H9 (cell line): ENCODE data around the gene ATP13A4. TPM values are rescaled to one million over a fixed set of nuclear protein-coding genes. Genes with fewer than 3 reads are reported as not detected.

Source experiments
- DNase-seq: peaks from one replicate; pipeline ENCODE4 v3.0.0-alpha.2; 2017
- H2AFZ ChIP-seq: one replicate; pipeline ENCODE4 v1.6.1; 2013; ENCODE audit warnings: mild to moderate bottlenecking, low read length, control low read depth, moderate library complexity
- H2AK5ac ChIP-seq: 2 replicates; pipeline ENCODE4 v1.6.1; 2013; ENCODE audit warnings: low read length, control low read depth, mixed read lengths; ENCODE audit not compliant: insufficient read length
- H2BK120ac ChIP-seq: one replicate; pipeline ENCODE4 v1.6.1; 2013; ENCODE audit warnings: low read depth, mild to moderate bottlenecking, low read length, control low read depth, inconsistent platforms; ENCODE audit not compliant: poor library complexity, severe bottlenecking
- H2BK12ac ChIP-seq: 2 replicates; pipeline ENCODE4 v1.6.1; 2013; ENCODE audit warnings: low read length, control low read depth, mixed read lengths, low read depth; ENCODE audit not compliant: insufficient read length
- H2BK15ac ChIP-seq: 2 replicates; pipeline ENCODE4 v1.6.1; 2013; ENCODE audit warnings: low read depth, low read length, control low read depth
- H2BK20ac ChIP-seq: one replicate; pipeline ENCODE4 v1.6.1; 2013; ENCODE audit warnings: low read depth, mild to moderate bottlenecking, low read length, control low read depth, inconsistent platforms; ENCODE audit not compliant: poor library complexity, severe bottlenecking
- H2BK5ac ChIP-seq: 2 replicates; pipeline ENCODE4 v1.6.1; 2013; ENCODE audit warnings: low read length, control low read depth, mixed read lengths; ENCODE audit not compliant: insufficient read length
- H3K14ac ChIP-seq: 2 replicates; pipeline ENCODE4 v1.6.1; 2013; ENCODE audit warnings: low read length, control low read depth; ENCODE audit not compliant: insufficient read depth
- H3K18ac ChIP-seq: 2 replicates; pipeline ENCODE4 v1.6.1; 2013; ENCODE audit warnings: low read depth, mild to moderate bottlenecking, mixed read lengths, low read length, control low read depth; ENCODE audit not compliant: insufficient read length
- H3K23ac ChIP-seq: 2 replicates; pipeline ENCODE4 v1.6.1; 2013; ENCODE audit warnings: low read length, control low read depth, mixed read lengths, low read depth; ENCODE audit not compliant: insufficient read length
- H3K23me2 ChIP-seq: 2 replicates; pipeline ENCODE4 v1.6.1; 2013; ENCODE audit warnings: low read depth, mild to moderate bottlenecking, mixed read lengths, low read length, control low read depth; ENCODE audit not compliant: insufficient read length, poor library complexity, severe bottlenecking
- H3K27ac ChIP-seq: 2 replicates; pipeline ENCODE4 v1.5.1; 2013; ENCODE audit warnings: low read length, control low read depth, mixed read lengths, low read depth; ENCODE audit not compliant: insufficient read length
- H3K27me3 ChIP-seq: 2 replicates; pipeline ENCODE4 v1.6.1; 2013; ENCODE audit warnings: low read length, control low read depth, inconsistent platforms; ENCODE audit not compliant: insufficient read depth
- H3K4ac ChIP-seq: 2 replicates; pipeline ENCODE4 v1.6.1; 2013; ENCODE audit warnings: low read depth, mild to moderate bottlenecking, control low read depth, inconsistent platforms, low read length, moderate library complexity
- H3K4me1 ChIP-seq: 2 replicates; pipeline ENCODE4 v1.6.1; 2013; ENCODE audit warnings: low read length, control low read depth, inconsistent platforms; ENCODE audit not compliant: insufficient read depth
- H3K4me2 ChIP-seq: 2 replicates; pipeline ENCODE4 v1.6.1; 2013; ENCODE audit warnings: low read length, control low read depth, mixed read lengths; ENCODE audit not compliant: insufficient read length, insufficient read depth
- H3K56ac ChIP-seq: 2 replicates; pipeline ENCODE4 v1.6.1; 2013; ENCODE audit warnings: low read depth, mild to moderate bottlenecking, mixed read lengths, low read length, control low read depth; ENCODE audit not compliant: insufficient read length
- H3K79me1 ChIP-seq: 2 replicates; pipeline ENCODE4 v1.6.1; 2013; ENCODE audit warnings: low read depth, mild to moderate bottlenecking, moderate library complexity, low read length, control low read depth, inconsistent platforms; ENCODE audit not compliant: insufficient read depth, poor library complexity, severe bottlenecking
- H3K79me2 ChIP-seq: 2 replicates; pipeline ENCODE4 v1.6.1; 2013; ENCODE audit warnings: low read length, control low read depth, inconsistent platforms; ENCODE audit not compliant: insufficient read depth
- H3K9ac ChIP-seq: 2 replicates; pipeline ENCODE4 v1.6.1; 2013; ENCODE audit warnings: low read length, control low read depth, mixed read lengths; ENCODE audit not compliant: insufficient read length; ENCODE audit errors: extremely low read depth
- H3K9me3 ChIP-seq: one replicate; pipeline ENCODE4 v1.6.1; 2013; ENCODE audit warnings: low read depth, low read length, inconsistent platforms; ENCODE audit not compliant: control insufficient read depth
- H3T11ph ChIP-seq: one replicate; pipeline ENCODE4 v1.6.1; 2013; ENCODE audit warnings: mild to moderate bottlenecking, low read length, control low read depth, inconsistent platforms
- H4K20me1 ChIP-seq: one replicate; pipeline ENCODE4 v1.6.1; 2013; ENCODE audit not compliant: control insufficient read depth, insufficient read length, insufficient read depth
- H4K5ac ChIP-seq: 2 replicates; pipeline ENCODE4 v1.6.1; 2013; ENCODE audit warnings: low read depth, mild to moderate bottlenecking, mixed read lengths, low read length, control low read depth; ENCODE audit not compliant: insufficient read length
- H4K8ac ChIP-seq: replicated peaks from 2 replicates; pipeline ENCODE4 v1.6.1; 2013; ENCODE audit warnings: low read length, control low read depth, mixed read lengths, low read depth; ENCODE audit not compliant: insufficient read length
- H4K91ac ChIP-seq: 2 replicates; pipeline ENCODE4 v1.6.1; 2013; ENCODE audit warnings: low read depth, mild to moderate bottlenecking, moderate library complexity, mixed read lengths, low read length, control low read depth; ENCODE audit not compliant: insufficient read length
- H3K27ac Mint-ChIP-seq, 3 experiments: 2 replicates in 2 of 3; 3 replicates in 1 of 3; pipeline ENCODE4 v1.8.0; 2020 to 2021; ENCODE audit warnings: mixed read lengths in 3 of 3, mild to moderate bottlenecking in 1 of 3, moderate library complexity in 1 of 3
- H3K27me3 Mint-ChIP-seq: 2 replicates; pipeline ENCODE4 v1.8.0; 2021; ENCODE audit warnings: low read depth, mild to moderate bottlenecking, moderate library complexity, mixed read lengths
- H3K36me3 Mint-ChIP-seq, 3 experiments: 2 replicates in 2 of 3; 3 replicates in 1 of 3; pipeline ENCODE4 v1.8.0; 2020 to 2021; ENCODE audit warnings: low read depth in 3 of 3, mixed read lengths in 3 of 3; ENCODE audit not compliant: insufficient read depth in 1 of 3
- H3K4me1 Mint-ChIP-seq, 2 experiments: 2 replicates each; pipeline ENCODE4 v1.8.0; 2020; ENCODE audit warnings: mixed read lengths in 2 of 2
- H3K4me3 Mint-ChIP-seq, 2 experiments: 2 replicates in 1 of 2; 3 replicates in 1 of 2; pipeline ENCODE4 v1.8.0; 2020 to 2021; ENCODE audit warnings: mild to moderate bottlenecking in 2 of 2, mixed read lengths in 2 of 2, moderate library complexity in 1 of 2
- H3K9me3 Mint-ChIP-seq, 2 experiments: 2 replicates in 1 of 2; 3 replicates in 1 of 2; pipeline ENCODE4 v1.8.0; 2020; ENCODE audit warnings: mild to moderate bottlenecking in 2 of 2, mixed read lengths in 2 of 2, moderate library complexity in 1 of 2
- CTCF ChIP-seq: fragments of 200-600 bp; sonication (generic); conservative IDR thresholded peaks from 3 replicates; pipeline ENCODE4 v1.8.0; 2021; ENCODE audit warnings: antibody characterized with exemption, mild to moderate bottlenecking
- WGBS: extraction: QIAGEN DNeasy Blood & Tissue Kit; methylation state at CpG from one replicate; pipeline ENCODE4 v1.1.7; 2013; ENCODE audit warnings: missing lambda C conversion rate, low lambda C conversion rate, mixed read lengths; ENCODE audit not compliant: insufficient read length; ENCODE audit errors: extremely low coverage; 5-methylcytosine and 5-hydroxymethylcytosine counted together
- total RNA-seq: library from RNA; stranded (reverse); gene quantifications from 2 replicates; pipeline ENCODE4 v1.2.1, GENCODE V29; 2021

The ATP13A4 gene
- total RNA-seq, 1 experiment from 2014 or later, result 0.13 TPM

- H3K27ac Mint-ChIP-seq, result no peak overlapping the region; a peak in 2 of 7 replicates
- no peak for TF ChIP-seq CTCF
Measured at GRCh38 chr3:193520738-193521137, 34.0 kb downstream of the ATP13A4 start.

More at GRCh38 chr3:193520738-193521137, 34.0 kb downstream of the ATP13A4 start:
- no peak overlapping the region for H4K5ac ChIP-seq
- H3K79me1 ChIP-seq, result no peaks in the 10 kb centered on the region
- H3K9me3 Mint-ChIP-seq, result no peaks in the 10 kb centered on the region
- no peak overlapping the region for H2BK15ac ChIP-seq
- H3K4me2 ChIP-seq, result no peak overlapping the region
- no peak overlapping the region for H2AK5ac ChIP-seq
- H3K27me3 ChIP-seq, result no peaks in the 10 kb centered on the region
- no peak overlapping the region for H4K91ac ChIP-seq
- no CpG with 5 or more reads among the region's 3 CpGs for WGBS
- H3K36me3 Mint-ChIP-seq, result no peaks in the 10 kb centered on the region
- H3K4me1 Mint-ChIP-seq, result peaks cover 3 to 13% of the 10 kb centered on the region in 2 experiments; a peak in 3 of 4 replicates
- DNase-seq, result no peak
- H3K23ac ChIP-seq, result no peak overlapping the region
- no peaks in the 10 kb centered on the region for H3K27me3 Mint-ChIP-seq
- no peak overlapping the region for H3K9ac ChIP-seq
- no peak overlapping the region for H3K4me3 Mint-ChIP-seq
- H3K79me2 ChIP-seq, result no peaks in the 10 kb centered on the region
- H3K4ac ChIP-seq, result no peak overlapping the region
- H3K27ac ChIP-seq, result no peak overlapping the region
- H4K20me1 ChIP-seq, result no peaks in the 10 kb centered on the region
- no peak overlapping the region for H2BK120ac ChIP-seq
- H4K8ac ChIP-seq, result no peak overlapping the region
- H3K56ac ChIP-seq, result no peak overlapping the region
- no peaks in the 10 kb centered on the region for H3K9me3 ChIP-seq
- no peak overlapping the region for H3T11ph ChIP-seq
- no peak overlapping the region for H2BK12ac ChIP-seq
- H3K4me1 ChIP-seq, result no peaks in the 10 kb centered on the region
- H3K23me2 ChIP-seq, result no peaks in the 10 kb centered on the region
- no peak overlapping the region for H2BK5ac ChIP-seq
- no peak overlapping the region for H3K18ac ChIP-seq
- no peak overlapping the region for H2AFZ ChIP-seq
- H3K14ac ChIP-seq, result no peak overlapping the region
- H2BK20ac ChIP-seq, result no peak overlapping the region
